Panc1 (cell line): Measurements from ENCODE around the gene PTEN. TPM values are rescaled to one million over a fixed set of nuclear protein-coding genes. Genes with fewer than 3 reads are reported as not detected.
A peak's percentile ranks its signal among the peaks of the same experiment; 100 is the strongest.

ENCODE experiments used
- ATAC-seq: fragments of 200-7000 bp; cut with Tn5 transposase; 2 replicates; pipeline ENCODE4 v1.9.1; 2020; ENCODE audit warnings: mild to moderate bottlenecking, moderate library complexity
- BruUV-seq: library from RNA; stranded (reverse); fragments of 400-500 nt; replicated peaks from 2 replicates; lab custom pipeline; 2021; lab: Mats Ljungman, UMichigan
- CTCF ChIA-PET: fragments of 300-600 bp; sonication (Branson Sonifier 250); formaldehyde crosslinking; loops from one replicate; lab custom pipeline; 2022; ENCODE audit warnings: antibody characterized with exemption; lab: Charles Lee
- POLR2A ChIA-PET: fragments of 300-600 bp; sonication (Branson Sonifier 250); formaldehyde crosslinking; loops from one replicate; lab custom pipeline; 2022; ENCODE audit warnings: antibody characterized with exemption; lab: Charles Lee
- DNase-seq: peaks from one replicate; pipeline ENCODE4 v3.0.0-alpha.2; 2010; ENCODE audit warnings: low read depth, low spot score
- H3K27ac ChIP-seq: 2 replicates; pipeline ENCODE4 v1.5.1; 2011; ENCODE audit warnings: mild to moderate bottlenecking, low read length, inconsistent platforms
- H3K27me3 ChIP-seq: fragments of 200-500 bp; sonication (Bioruptor generic); 2 replicates; pipeline ENCODE4 v1.6.0; 2014; ENCODE audit warnings: low read length, inconsistent platforms; ENCODE audit not compliant: control insufficient read depth, insufficient read depth
- H3K36me3 ChIP-seq: fragments of 200-500 bp; sonication (Bioruptor generic); 2 replicates; pipeline ENCODE4 v1.5.1; 2014; ENCODE audit warnings: inconsistent platforms, mild to moderate bottlenecking, low read length, moderate library complexity; ENCODE audit not compliant: control insufficient read depth, insufficient read depth
- H3K4me1 ChIP-seq: 2 replicates; pipeline ENCODE4 v1.5.1; 2011; ENCODE audit warnings: inconsistent platforms, mild to moderate bottlenecking, low read length, moderate library complexity; ENCODE audit not compliant: control insufficient read depth, insufficient read depth
- H3K4me3 ChIP-seq, 2 experiments: 2 replicates each; pipeline ENCODE4 v1.5.1; 2011 to 2012; ENCODE audit warnings: low read depth in 2 of 2, low read length in 2 of 2, mild to moderate bottlenecking in 2 of 2, inconsistent platforms in 1 of 2, moderate library complexity in 1 of 2
- H3K9me3 ChIP-seq: fragments of 200-500 bp; sonication (Bioruptor generic); 2 replicates; pipeline ENCODE4 v1.5.1; 2014; ENCODE audit warnings: low read depth, mild to moderate bottlenecking, inconsistent platforms, low read length, moderate library complexity; ENCODE audit not compliant: control insufficient read depth, insufficient read depth
- CTCF ChIP-seq: fragments of 450-650 bp; IDR thresholded peaks from 2 replicates; pipeline ENCODE4 v1.5.1; 2017; ENCODE audit warnings: mild to moderate bottlenecking
- POLR2AphosphoS5 ChIP-seq: IDR thresholded peaks from 2 replicates; pipeline ENCODE4 v1.6.1; 2012; ENCODE audit warnings: mild to moderate bottlenecking, low read depth, low read length, moderate library complexity
- REST ChIP-seq, 2 experiments: IDR thresholded peaks; 2 replicates each; pipeline ENCODE4 v1.6.1; 2011 to 2012; ENCODE audit warnings: low read depth in 2 of 2, control low read depth in 1 of 2, low read length in 1 of 2, mild to moderate bottlenecking in 1 of 2, moderate library complexity in 1 of 2; ENCODE audit not compliant: insufficient read depth in 1 of 2
- SIN3A ChIP-seq: IDR thresholded peaks from 2 replicates; pipeline ENCODE4 v1.6.1; 2012; ENCODE audit warnings: low read depth, mild to moderate bottlenecking, low read length, moderate library complexity, borderline replicate concordance; ENCODE audit not compliant: insufficient read depth
- TCF7L2 ChIP-seq: IDR thresholded peaks from 2 replicates; pipeline ENCODE4 v1.6.1; 2011; ENCODE audit warnings: mild to moderate bottlenecking, low read depth, low read length, inconsistent platforms
- in situ Hi-C: cut with HindIII; loops from 2 replicates; pipeline ENCODE4 v1.10.0; 2016; ENCODE audit warnings: low sequenced_read_pairs, low pct_unique_long_range_greater_than_20kb
- intact Hi-C: fragments of 100-400 bp; cut with micrococcal nuclease; formaldehyde crosslinking; loops from one replicate; pipeline ENCODE4 v1.10.0; 2022; ENCODE audit not compliant: unreplicated experiment
- total RNA-seq: library from RNA; stranded (reverse); gene quantifications from one replicate; pipeline ENCODE4 v1.2.1, GENCODE V29; 2021; ENCODE audit not compliant: unreplicated experiment

The PTEN gene
- total RNA-seq, 1 experiment from 2014 or later = 88.9 TPM

- H3K27ac ChIP-seq = no peak overlapping the region
- TF ChIP-seq SIN3A (no peak), TCF7L2 (no peak), CTCF (no peak), REST (IDR thresholded peaks at IDR 0.05; ENCODE audit: insufficient read depth in 1 of 2, low read depth in 2 of 2, low read length in 1 of 2) (no peak), POLR2AphosphoS5 (no peak)
- CTCF ChIA-PET = no interaction called here
- intact Hi-C loops = no loop called here
- in situ Hi-C loops = no loop called here
- H3K36me3 ChIP-seq = no peaks in the 10 kb centered on the region
- H3K4me1 ChIP-seq = no peaks in the 10 kb centered on the region
- ATAC-seq (peak; percentile 51; the same call in 1 of the 2 replicates), DNase-seq (peak; percentile 38)
- no peaks in the 10 kb centered on the region for H3K27me3 ChIP-seq
- BruUV-seq = no TSS peak
- H3K9me3 ChIP-seq = no peaks in the 10 kb centered on the region
- H3K4me3 ChIP-seq = no peak overlapping the region
- POLR2A ChIA-PET = no interaction called here
These were observed 145.5 kb downstream of the PTEN start for GRCh38 chr10:88008866-88009470.

- Histone ChIP-seq H3K27me3 (no peaks in the 10 kb centered on the region), H3K4me1 (no peaks in the 10 kb centered on the region), H3K36me3 (no peaks in the 10 kb centered on the region), H3K4me3 (no peak overlapping the region), H3K9me3 (no peaks in the 10 kb centered on the region), H3K27ac (no peak overlapping the region)
- POLR2A ChIA-PET = no interaction called here
- CTCF ChIA-PET = no interaction called here
- TF ChIP-seq REST (IDR thresholded peaks at IDR 0.05; ENCODE audit: insufficient read depth in 1 of 2, low read depth in 2 of 2, low read length in 1 of 2) (no peak), SIN3A (no peak), TCF7L2 (no peak), POLR2AphosphoS5 (no peak), CTCF (no peak)
- in situ Hi-C loops (no loop called here), intact Hi-C loops (no loop called here)
- ATAC-seq (no peak), DNase-seq (no peak)
- no TSS peak for BruUV-seq
These were observed 149.2 kb downstream of the PTEN start for GRCh38 chr10:88012641-88013040.
